ENCODE measurements around the gene NEDD4. TPM values are rescaled to one million over a fixed set of nuclear protein-coding genes. Genes with fewer than 3 reads are reported as not detected.

The NEDD4 gene
- total and polyA plus RNA-seq, 10 of the 15 experiments (the other 5 are each of a cell fraction or from before 2014, with no cell fraction given) = 1.3 to 7.7 (median 4.4) TPM

DNA sequence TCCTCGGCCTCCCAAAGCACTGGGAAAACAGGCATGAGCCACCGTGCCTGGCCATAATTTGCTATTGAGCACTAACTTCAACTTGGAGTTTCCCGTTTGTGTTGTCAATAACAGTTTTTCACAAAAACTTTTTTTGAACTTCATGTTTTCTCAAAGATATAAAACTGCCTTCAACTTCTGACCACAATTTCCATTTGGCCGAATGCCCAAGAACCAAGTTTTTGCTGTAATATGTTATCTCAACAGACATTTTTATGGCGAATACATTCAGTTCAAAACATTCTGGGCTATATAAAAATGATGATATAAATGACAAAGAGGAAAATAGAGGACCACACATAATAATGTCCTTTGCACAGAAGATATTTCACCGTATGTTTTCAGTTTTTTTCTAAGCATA is 56.4 kb downstream of the NEDD4 start:
- H3K79me2 ChIP-seq (ENCODE audit: control insufficient read depth, insufficient read depth, low read length) = no peaks in the 10 kb centered on the region
- ATAC-seq (no peak), FAIRE-seq (no peak), DNase-seq (ENCODE audit: low read depth, low spot score) (no peak)
- H3K27me3 ChIP-seq (replicated peaks in 1 of 2; ENCODE audit: control insufficient read depth in 2 of 2, insufficient read depth in 2 of 2, low read length in 1 of 2) = no peaks in the 10 kb centered on the region
- ChIA-PET RAD21 (ENCODE audit: unreplicated experiment) (no interaction called here), CTCF (no interaction called here), POLR2A (no interaction called here), SMC1A (ENCODE audit: uncharacterized antibody, unreplicated experiment) (no interaction called here)
- H3K9ac ChIP-seq (ENCODE audit: control insufficient read depth, insufficient read depth, low read length) = no peak overlapping the region
- no peak for TF ChIP-seq RUNX3 (IDR thresholded peaks at IDR 0.05; ENCODE audit: low read length)
- TF ChIP-seq MYB (IDR thresholded peaks at IDR 0.05; ENCODE audit: borderline replicate concordance, low read depth, low read length) = no peak
- TF ChIP-seq CHD1 (IDR thresholded peaks at IDR 0.05; ENCODE audit: low read depth, low read length) = no peak
- TF ChIP-seq, protein P1, sequence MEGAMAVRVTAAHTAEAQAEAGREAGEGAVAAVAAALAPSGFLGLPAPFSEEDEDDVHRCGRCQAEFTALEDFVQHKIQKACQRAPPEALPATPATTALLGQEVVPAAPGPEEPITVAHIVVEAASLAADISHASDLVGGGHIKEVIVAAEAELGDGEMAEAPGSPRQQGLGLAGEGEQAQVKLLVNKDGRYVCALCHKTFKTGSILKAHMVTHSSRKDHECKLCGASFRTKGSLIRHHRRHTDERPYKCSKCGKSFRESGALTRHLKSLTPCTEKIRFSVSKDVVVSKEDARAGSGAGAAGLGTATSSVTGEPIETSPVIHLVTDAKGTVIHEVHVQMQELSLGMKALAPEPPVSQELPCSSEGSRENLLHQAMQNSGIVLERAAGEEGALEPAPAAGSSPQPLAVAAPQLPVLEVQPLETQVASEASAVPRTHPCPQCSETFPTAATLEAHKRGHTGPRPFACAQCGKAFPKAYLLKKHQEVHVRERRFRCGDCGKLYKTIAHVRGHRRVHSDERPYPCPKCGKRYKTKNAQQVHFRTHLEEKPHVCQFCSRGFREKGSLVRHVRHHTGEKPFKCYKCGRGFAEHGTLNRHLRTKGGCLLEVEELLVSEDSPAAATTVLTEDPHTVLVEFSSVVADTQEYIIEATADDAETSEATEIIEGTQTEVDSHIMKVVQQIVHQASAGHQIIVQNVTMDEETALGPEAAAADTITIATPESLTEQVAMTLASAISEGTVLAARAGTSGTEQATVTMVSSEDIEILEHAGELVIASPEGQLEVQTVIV (IDR thresholded peaks at IDR 0.05; ENCODE audit: borderline replicate concordance, partially characterized antibody) = no peak
- intact Hi-C loops (cut with micrococcal nuclease; ENCODE audit: unreplicated experiment) = no loop called here
- no peak overlapping the region for H3K4me3 ChIP-seq
- H3K36me3 ChIP-seq (ENCODE audit: control insufficient read depth in 2 of 2, insufficient read depth in 2 of 2, low read length in 1 of 2) = no peaks in the 10 kb centered on the region; a peak in 1 of 4 replicates
- no TSS peak for BruUV-seq (replicated peaks)
- H3K27ac ChIP-seq (ENCODE audit: control insufficient read depth, insufficient read depth) = no peak overlapping the region
- H3K9me3 ChIP-seq (replicated peaks; ENCODE audit: control insufficient read depth, insufficient read depth, low read length) = peaks cover 2% of the 10 kb centered on the region; the same call in 1 of the 3 replicates
- no peak overlapping the region for H2AFZ ChIP-seq (ENCODE audit: control insufficient read depth, low read depth, low read length)
- H4K20me1 ChIP-seq (ENCODE audit: control insufficient read depth, insufficient read depth) = no peaks in the 10 kb centered on the region
- no peaks in the 10 kb centered on the region for H3K4me1 ChIP-seq (ENCODE audit: control insufficient read depth, insufficient read depth, low read length)
- in situ Hi-C loops (cut with MboI) = no loop called here
- H3K4me2 ChIP-seq (ENCODE audit: control insufficient read depth, insufficient read depth) = no peak overlapping the region
- 27% methylated on average over 6 of the region's 6 CpGs for WGBS (ENCODE audit: insufficient coverage, insufficient replicate concordance, low lambda C conversion rate, missing lambda C conversion rate)

- Histone ChIP-seq H3K27me3 (replicated peaks in 1 of 2; ENCODE audit: control insufficient read depth in 2 of 2, insufficient read depth in 2 of 2, low read length in 1 of 2) (no peaks in the 10 kb centered on the region), H3K4me3 (no peak overlapping the region), H2AFZ (ENCODE audit: control insufficient read depth, low read depth, low read length) (no peak overlapping the region), H3K9me3 (replicated peaks; ENCODE audit: control insufficient read depth, insufficient read depth, low read length) (no peaks in the 10 kb centered on the region), H3K9ac (ENCODE audit: control insufficient read depth, insufficient read depth, low read length) (no peak overlapping the region), H3K4me1 (ENCODE audit: control insufficient read depth, insufficient read depth, low read length) (no peaks in the 10 kb centered on the region), H3K79me2 (ENCODE audit: control insufficient read depth, insufficient read depth, low read length) (no peaks in the 10 kb centered on the region), H3K36me3 (ENCODE audit: control insufficient read depth in 2 of 2, insufficient read depth in 2 of 2, low read length in 1 of 2) (no peaks in the 10 kb centered on the region), H4K20me1 (ENCODE audit: control insufficient read depth, insufficient read depth) (no peaks in the 10 kb centered on the region), H3K27ac (ENCODE audit: control insufficient read depth, insufficient read depth) (no peak overlapping the region), H3K4me2 (ENCODE audit: control insufficient read depth, insufficient read depth) (no peak overlapping the region)
- DNase-seq (ENCODE audit: low read depth, low spot score) (no peak), FAIRE-seq (no peak), ATAC-seq (no peak)
- ChIA-PET RAD21 (ENCODE audit: unreplicated experiment) (no interaction called here), CTCF (no interaction called here), POLR2A (no interaction called here), SMC1A (ENCODE audit: uncharacterized antibody, unreplicated experiment) (interaction anchor here (1.3 kb wide), 1 partner anchor 12 kb away, joined by 4 read pairs; no protein-coding TSS in a partner anchor)
- in situ Hi-C loops (cut with MboI) (no loop called here), intact Hi-C loops (cut with micrococcal nuclease; ENCODE audit: unreplicated experiment) (no loop called here)
- BruUV-seq (replicated peaks) = no TSS peak
- WGBS (ENCODE audit: insufficient coverage, insufficient replicate concordance, low lambda C conversion rate, missing lambda C conversion rate) = 84% methylated on average over 4 of the region's 4 CpGs
- TF ChIP-seq SREBF1 (IDR thresholded peaks at IDR 0.05; ENCODE audit: low read length) (no peak), BACH1 (IDR thresholded peaks at IDR 0.05; ENCODE audit: borderline replicate concordance) (no peak)
Measured at GRCh38 chr15:55928955-55929354, 64.5 kb downstream of the NEDD4 start.

All from GM12878 (cell line).